Mammary epithelial cell (primary cell): ENCODE results near the gene KRT6A.

Source experiments
- EZH2 ChIP-seq: IDR thresholded peaks from 2 replicates; pipeline ENCODE4 v1.6.1; 2012; ENCODE audit warnings: low read length, inconsistent platforms, borderline replicate concordance
- TF ChIP-seq, protein P1 (sequence below), 2 donors: IDR thresholded peaks in 1 of 2; conservative IDR thresholded peaks in 1 of 2; 2 replicates each; pipeline ENCODE4 v1.5.1; 2011 to 2012; ENCODE audit warnings: inconsistent platforms in 2 of 2, low read length in 2 of 2, mild to moderate bottlenecking in 2 of 2, control low read depth in 1 of 2, low read depth in 1 of 2; ENCODE audit not compliant: insufficient read depth in 1 of 2; ENCODE audit errors: extremely low read depth in 1 of 2

GRCh38 chr12:52525661-52526499 is 32.8 kb upstream of the KRT6A start:
- TF ChIP-seq, protein P1, sequence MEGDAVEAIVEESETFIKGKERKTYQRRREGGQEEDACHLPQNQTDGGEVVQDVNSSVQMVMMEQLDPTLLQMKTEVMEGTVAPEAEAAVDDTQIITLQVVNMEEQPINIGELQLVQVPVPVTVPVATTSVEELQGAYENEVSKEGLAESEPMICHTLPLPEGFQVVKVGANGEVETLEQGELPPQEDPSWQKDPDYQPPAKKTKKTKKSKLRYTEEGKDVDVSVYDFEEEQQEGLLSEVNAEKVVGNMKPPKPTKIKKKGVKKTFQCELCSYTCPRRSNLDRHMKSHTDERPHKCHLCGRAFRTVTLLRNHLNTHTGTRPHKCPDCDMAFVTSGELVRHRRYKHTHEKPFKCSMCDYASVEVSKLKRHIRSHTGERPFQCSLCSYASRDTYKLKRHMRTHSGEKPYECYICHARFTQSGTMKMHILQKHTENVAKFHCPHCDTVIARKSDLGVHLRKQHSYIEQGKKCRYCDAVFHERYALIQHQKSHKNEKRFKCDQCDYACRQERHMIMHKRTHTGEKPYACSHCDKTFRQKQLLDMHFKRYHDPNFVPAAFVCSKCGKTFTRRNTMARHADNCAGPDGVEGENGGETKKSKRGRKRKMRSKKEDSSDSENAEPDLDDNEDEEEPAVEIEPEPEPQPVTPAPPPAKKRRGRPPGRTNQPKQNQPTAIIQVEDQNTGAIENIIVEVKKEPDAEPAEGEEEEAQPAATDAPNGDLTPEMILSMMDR (conservative IDR thresholded peaks at IDR 0.05 in 1 of 2, IDR thresholded peaks at IDR 0.05 in 1 of 2; ENCODE audit: extremely low read depth in 1 of 2, insufficient read depth in 1 of 2, low read depth in 1 of 2, low read length in 2 of 2): no peak
- TF ChIP-seq EZH2: no peak
